22Rv1 (cell line): ENCODE results near the gene DPH7.

Source experiments
- H3K27ac ChIP-seq: fragments of 450-650 bp; 2 replicates; pipeline ENCODE4 v1.5.1; 2017
- ZFX ChIP-seq: fragments of 450-650 bp; IDR thresholded peaks from 2 replicates; pipeline ENCODE4 v1.6.1; 2017; ENCODE audit warnings: antibody characterized with exemption, borderline replicate concordance
- TF ChIP-seq, protein P1 (sequence below): fragments of 450-650 bp; IDR thresholded peaks from 2 replicates; pipeline ENCODE4 v1.5.1; 2017; ENCODE audit warnings: mild to moderate bottlenecking

The DPH7 gene

DNA sequence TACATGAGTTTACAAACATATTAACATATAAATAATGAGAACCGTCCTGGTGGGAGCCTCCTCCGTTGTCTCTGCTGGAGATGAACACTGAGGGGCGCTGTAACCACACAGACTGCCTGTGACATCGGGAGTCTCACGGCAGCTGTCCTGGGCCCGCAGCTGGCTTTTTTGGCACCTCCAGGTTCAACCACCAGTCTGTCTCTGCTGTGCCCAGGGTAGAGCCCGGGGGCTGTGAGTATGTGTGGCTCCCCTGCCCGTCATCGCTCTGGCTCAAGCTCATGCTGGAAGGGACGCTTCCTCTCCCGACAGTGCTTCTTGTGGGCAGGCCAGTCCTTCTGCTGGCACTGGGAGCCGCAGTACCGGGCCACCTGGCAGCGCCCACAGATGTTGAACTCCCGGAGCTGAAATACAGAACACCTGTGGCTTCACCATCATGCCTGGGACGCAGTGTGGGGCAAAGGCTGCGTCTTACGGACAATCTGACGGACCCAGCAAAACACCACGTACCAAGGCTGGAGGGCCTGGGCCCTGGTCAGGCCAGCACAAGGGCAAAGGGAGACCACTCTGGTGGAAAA is 3.6 kb upstream of the DPH7 start:
- TF ChIP-seq, protein P1, sequence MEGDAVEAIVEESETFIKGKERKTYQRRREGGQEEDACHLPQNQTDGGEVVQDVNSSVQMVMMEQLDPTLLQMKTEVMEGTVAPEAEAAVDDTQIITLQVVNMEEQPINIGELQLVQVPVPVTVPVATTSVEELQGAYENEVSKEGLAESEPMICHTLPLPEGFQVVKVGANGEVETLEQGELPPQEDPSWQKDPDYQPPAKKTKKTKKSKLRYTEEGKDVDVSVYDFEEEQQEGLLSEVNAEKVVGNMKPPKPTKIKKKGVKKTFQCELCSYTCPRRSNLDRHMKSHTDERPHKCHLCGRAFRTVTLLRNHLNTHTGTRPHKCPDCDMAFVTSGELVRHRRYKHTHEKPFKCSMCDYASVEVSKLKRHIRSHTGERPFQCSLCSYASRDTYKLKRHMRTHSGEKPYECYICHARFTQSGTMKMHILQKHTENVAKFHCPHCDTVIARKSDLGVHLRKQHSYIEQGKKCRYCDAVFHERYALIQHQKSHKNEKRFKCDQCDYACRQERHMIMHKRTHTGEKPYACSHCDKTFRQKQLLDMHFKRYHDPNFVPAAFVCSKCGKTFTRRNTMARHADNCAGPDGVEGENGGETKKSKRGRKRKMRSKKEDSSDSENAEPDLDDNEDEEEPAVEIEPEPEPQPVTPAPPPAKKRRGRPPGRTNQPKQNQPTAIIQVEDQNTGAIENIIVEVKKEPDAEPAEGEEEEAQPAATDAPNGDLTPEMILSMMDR, result peak; percentile 42
- no peak for TF ChIP-seq ZFX
- no peak overlapping the region for H3K27ac ChIP-seq

DNA sequence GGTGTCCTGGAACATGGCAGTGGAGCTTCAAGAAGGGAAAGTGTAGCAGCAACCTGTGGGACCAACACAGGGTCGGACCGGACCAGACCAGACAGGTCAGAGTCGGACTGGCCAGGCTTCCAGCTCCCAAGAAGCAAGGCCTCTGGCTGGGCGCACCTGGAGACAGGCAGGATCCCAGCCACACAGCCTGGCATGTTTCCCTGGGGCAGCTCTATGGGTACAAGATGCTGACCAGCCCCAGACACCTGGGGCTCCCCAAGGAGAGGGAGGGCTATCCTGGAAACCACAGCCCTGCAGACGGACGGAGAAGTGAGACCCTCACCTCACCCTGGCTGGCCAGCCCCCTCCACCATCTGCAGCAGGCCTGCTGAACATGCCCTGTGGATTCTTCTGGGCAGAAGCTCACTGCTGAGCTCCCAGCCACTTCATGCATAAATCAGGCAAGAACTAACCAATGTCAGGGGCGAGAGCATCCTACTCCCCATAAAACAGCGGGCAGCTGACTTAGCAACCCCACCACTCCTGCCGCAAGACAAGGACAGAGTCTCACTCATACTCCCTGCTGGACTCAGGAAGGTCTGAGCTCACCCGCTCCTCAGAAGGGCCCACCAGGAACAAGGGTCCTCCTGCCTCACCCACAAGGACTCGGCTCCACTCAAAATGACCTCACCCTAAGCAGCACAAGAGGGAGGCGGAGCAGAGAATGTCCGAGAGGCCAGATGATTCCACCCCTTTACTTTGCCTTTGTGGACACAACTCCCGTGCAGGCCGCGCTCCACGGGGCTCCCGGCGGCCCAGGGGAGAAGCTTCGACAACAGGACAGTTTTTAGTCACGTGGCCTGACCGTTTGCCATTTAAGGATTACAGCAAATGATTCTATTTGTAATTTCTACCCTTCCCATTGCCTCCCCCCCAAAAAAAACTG is 2.9 kb upstream of the DPH7 start:
- H3K27ac ChIP-seq, result peak overlapping the region; percentile 87; the same call in 1 of the 2 replicates
- TF ChIP-seq ZFX, result no peak
- TF ChIP-seq, protein P1, result no peak

DNA sequence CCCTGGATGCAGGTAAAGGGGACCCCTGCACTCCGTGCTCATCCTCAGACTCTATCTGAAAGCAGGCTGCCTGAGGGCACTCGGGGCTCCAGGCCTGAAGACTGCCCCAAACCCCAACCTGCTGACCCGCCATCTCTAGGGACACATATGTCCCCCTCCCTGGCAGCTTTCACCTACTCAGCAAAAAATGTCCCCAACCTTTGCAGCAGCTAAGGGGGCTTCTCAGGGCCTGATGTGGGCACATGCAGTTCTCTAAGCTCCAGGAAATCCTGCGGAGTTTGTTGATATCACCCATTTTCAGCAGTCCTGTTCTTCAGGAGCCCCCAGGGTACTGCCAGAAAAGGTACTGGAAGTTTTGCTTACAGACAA is 2.2 kb upstream of the DPH7 start:
- no peak for TF ChIP-seq ZFX
- TF ChIP-seq, protein P1, result no peak
- peak overlapping the region; percentile 87; the same call in 1 of the 2 replicates for H3K27ac ChIP-seq

DNA sequence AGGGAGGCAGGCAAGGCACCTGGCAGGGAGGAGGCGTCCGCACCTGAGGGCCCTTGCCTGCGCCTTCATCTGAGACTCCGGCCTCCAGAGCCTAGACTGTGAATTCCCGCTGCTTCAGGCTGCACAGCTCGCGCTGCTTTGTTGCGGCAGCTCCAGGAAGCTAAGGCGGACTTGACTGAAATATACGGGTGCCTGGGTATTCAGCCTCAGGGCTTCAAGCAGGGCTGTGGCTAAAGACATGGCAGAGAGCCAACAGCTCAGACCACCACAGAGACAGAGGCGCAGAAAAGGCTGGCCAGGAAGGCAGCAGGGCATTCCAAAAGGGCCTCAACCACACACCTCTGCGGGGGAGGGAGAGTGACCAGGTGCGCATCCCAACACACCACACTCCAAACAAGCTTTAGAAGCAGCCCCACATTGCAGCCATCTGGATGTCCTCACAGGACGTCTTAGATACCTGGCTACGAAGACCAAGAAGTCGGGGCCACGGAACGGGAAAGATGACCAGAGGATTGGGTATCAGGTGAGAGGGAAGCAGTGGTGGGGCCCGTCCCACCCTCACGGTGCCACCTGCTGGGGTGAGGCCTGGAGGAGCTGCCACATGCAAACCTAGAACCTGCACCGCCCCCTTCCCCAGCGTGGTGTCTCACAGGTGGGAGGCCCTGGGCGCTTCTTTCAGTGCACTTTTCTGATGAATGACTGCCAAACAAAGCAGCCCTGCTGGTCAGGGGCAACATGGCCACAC is 1.7 kb upstream of the DPH7 start:
- TF ChIP-seq, protein P1, result no peak
- TF ChIP-seq ZFX, result no peak
- peak overlapping the region; percentile 87 for H3K27ac ChIP-seq

DNA sequence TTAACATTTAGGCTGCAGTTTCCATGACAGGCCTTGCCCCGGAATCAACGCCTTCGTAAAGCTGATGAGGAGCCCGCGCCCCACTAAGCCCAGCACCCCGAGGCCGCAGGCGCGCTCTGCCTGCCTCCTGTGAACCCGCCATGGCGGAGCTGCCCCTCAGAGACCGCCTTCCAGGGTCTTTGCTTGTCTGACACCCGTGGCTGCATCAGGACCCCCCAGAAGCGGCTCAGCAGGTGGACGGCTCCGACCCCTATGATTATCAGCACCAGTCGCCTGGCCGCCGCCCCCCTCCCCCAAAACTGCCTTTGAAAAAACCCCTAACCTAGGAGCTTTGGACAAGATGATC is 507 bp upstream of the DPH7 start:
- peak overlapping the region; percentile 87 for H3K27ac ChIP-seq
- TF ChIP-seq, protein P1, result no peak
- TF ChIP-seq ZFX, result no peak

DNA sequence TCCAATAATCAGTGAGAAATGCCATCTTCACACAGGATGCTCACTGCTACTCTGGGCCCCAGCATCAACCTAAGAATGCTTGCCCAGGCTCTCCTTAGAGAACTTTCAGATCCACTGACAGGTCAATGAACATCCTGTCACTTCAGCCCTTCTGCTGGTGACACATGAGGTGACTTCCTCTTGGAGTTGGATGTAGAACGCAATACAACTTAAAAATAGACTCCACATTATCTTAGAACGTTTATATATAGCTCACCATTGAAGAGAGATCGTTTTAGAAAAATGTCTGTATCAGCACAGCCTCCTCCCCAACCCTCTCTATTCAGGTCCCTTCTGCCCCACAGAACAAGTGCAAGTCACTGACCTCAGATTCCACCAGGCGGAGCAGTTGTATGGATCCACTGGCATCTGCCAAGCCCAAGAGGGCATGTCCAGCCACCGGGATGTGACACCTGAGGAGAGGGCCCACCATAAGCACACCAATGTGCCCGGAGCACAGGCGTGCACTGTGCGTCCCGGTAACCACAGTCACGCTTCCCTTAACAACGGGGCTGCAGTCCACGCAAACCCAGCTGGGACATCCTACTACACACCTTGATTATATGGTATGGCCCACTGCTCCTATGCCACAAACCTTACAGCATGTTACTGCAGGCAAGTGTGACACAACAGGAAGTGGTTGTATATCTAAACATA is 2.9 kb downstream of the DPH7 start:
- H3K27ac ChIP-seq, result no peak overlapping the region
- TF ChIP-seq, protein P1, result no peak
- no peak for TF ChIP-seq ZFX
